Measurements from ENCODE around the gene CTBP2. TPM values are rescaled to one million over a fixed set of nuclear protein-coding genes. Genes with fewer than 3 reads are reported as not detected.

The CTBP2 gene
- total and polyA plus RNA-seq, 8 donors = 21.4 to 60.8 (median 31.1) TPM

DNA sequence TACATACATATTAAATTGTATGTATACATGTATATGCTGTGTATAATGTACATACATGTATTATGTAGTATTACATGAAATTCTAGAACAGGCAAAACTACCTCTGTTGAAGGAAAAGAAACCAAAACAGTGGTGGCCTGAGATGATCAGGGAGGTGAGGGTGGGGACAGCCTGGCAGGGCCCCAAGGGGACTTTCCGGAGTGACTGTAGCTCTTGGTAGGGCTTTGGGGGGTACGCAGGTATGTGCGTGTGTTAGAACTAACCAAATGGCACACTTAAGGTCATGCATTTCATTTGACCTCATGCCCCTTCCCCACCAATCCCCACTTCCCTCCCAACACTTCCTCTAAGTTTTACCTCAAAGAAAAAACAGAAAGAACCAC, 31.3 kb downstream of the CTBP2 start:
- Histone ChIP-seq H3K27me3 (no peaks in the 10 kb centered on the region), H3K9me3 (no peaks in the 10 kb centered on the region), H3K36me3 (peaks cover 0 to 13% (median 0%) of the 10 kb centered on the region in 3 donors), H3K4me3 (no peak overlapping the region), H3K27ac (peak overlapping the region in 2 of 4 donors; percentile 41 to 57), H3K4me1 (peaks cover 23 to 31% (median 30%) of the 10 kb centered on the region in 3 donors)
- TF ChIP-seq, protein P1, sequence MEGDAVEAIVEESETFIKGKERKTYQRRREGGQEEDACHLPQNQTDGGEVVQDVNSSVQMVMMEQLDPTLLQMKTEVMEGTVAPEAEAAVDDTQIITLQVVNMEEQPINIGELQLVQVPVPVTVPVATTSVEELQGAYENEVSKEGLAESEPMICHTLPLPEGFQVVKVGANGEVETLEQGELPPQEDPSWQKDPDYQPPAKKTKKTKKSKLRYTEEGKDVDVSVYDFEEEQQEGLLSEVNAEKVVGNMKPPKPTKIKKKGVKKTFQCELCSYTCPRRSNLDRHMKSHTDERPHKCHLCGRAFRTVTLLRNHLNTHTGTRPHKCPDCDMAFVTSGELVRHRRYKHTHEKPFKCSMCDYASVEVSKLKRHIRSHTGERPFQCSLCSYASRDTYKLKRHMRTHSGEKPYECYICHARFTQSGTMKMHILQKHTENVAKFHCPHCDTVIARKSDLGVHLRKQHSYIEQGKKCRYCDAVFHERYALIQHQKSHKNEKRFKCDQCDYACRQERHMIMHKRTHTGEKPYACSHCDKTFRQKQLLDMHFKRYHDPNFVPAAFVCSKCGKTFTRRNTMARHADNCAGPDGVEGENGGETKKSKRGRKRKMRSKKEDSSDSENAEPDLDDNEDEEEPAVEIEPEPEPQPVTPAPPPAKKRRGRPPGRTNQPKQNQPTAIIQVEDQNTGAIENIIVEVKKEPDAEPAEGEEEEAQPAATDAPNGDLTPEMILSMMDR (IDR thresholded peaks at IDR 0.05) = no peak
- FAIRE-seq (no peak), ATAC-seq (peak in 1 of 4 donors; percentile 53), DNase-seq (no peak)
- WGBS, 2 donors = 73 to 78% methylated on average over 3 of the region's 3 CpGs
- intact Hi-C loops (cut with DNase I) = no loop called here

DNA sequence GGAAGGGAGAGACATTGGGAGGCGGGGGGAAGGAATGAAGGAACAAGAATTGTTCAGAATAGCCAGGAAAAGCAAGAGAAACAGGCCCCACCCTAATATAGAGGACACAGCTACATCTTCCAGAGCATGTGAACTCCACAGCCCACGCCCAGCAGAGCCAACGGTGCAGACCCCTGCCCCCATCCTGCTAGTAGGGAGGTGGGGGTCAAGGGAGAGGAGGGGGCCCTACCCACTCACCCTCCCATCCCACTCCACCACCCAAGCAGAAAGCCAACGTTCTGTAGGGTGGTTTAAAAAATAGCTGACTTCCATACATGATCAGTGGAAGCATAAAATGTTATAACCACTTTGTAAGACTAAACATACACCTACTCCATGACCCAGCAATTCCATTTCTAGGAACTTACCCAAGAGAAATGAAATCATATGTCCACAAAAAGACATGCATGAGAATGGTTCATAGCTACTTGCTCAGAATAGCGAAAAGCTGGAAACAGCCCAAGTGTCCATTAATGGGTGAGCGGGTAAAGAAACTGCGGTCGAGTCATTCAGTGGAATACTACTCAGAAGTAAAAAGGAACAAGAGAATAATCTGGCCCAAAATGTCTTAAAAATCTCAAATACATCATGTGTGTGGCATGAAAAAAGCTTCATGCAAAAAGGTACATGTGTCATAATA, 31.8 kb downstream of the CTBP2 start:
- H3K4me1 ChIP-seq = peaks cover 28 to 34% (median 31%) of the 10 kb centered on the region in 3 donors
- intact Hi-C loops (cut with DNase I) = no loop called here
- peaks cover 0 to 13% (median 0%) of the 10 kb centered on the region in 3 donors for H3K36me3 ChIP-seq
- H3K9me3 ChIP-seq = no peaks in the 10 kb centered on the region
- H3K27me3 ChIP-seq = no peaks in the 10 kb centered on the region
- ATAC-seq (no peak), FAIRE-seq (no peak), DNase-seq (no peak)
- WGBS, 2 donors = 85 to 91% methylated on average over 8 of the region's 8 CpGs
- H3K27ac ChIP-seq = peak overlapping the region in 2 of 4 donors; percentile 41 to 57
- TF ChIP-seq, protein P1 (IDR thresholded peaks at IDR 0.05) = no peak
- no peak overlapping the region for H3K4me3 ChIP-seq

DNA sequence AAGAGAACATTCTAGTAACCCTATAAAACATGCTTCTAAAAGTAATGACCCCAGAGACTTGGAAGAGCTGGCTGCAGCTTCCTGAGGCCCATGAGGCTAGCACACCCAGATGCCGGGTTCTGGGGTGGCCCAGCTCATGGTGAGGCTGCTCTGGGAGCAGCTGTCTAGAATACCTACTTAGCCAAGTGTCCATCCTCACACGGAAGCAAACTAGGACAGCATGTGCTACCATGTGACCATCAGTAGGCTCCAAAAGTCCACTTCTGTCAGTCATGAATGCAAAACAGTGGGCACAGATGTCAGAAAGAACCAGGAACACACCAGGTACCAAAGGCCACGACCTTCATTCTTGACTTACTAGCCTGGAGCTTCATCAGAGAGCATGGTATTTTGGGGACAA, 32.4 kb downstream of the CTBP2 start:
- Histone ChIP-seq H3K27me3 (no peaks in the 10 kb centered on the region), H3K27ac (no peak overlapping the region), H3K4me1 (peaks cover 33 to 39% (median 37%) of the 10 kb centered on the region in 3 donors), H3K9me3 (no peaks in the 10 kb centered on the region), H3K36me3 (peaks cover 0 to 13% (median 0%) of the 10 kb centered on the region in 3 donors), H3K4me3 (no peak overlapping the region)
- intact Hi-C loops (cut with DNase I) = no loop called here
- FAIRE-seq = no peak
- TF ChIP-seq, protein P1 (IDR thresholded peaks at IDR 0.05) = no peak
- no peak for ATAC-seq
- DNase-seq = no peak
- WGBS, 2 donors = 59 to 62% methylated on average over 3 of the region's 3 CpGs

DNA sequence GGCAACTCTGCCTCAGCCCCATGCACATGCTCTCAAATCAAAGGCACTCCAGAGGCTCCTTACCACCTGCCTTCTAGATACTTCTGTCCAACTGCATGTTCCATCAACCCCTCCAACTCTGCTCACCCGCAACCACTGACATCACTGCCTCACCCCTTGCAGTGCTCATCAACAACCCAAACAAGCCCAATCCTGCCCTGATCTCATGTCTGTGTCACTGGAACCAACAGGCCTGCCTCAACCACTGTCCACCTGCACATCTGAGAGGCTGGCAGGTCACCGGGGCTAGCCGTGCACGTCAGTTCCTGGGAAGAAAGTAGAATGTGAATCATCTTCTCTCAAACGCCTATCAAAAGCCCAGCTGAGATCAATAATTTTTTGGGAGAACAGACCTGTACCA, 33.3 kb downstream of the CTBP2 start:
- TF ChIP-seq, protein P1 (IDR thresholded peaks at IDR 0.05) = no peak
- Histone ChIP-seq H3K27ac (no peak overlapping the region), H3K36me3 (peaks cover 0 to 13% (median 0%) of the 10 kb centered on the region in 3 donors), H3K4me1 (peaks cover 36 to 46% (median 40%) of the 10 kb centered on the region in 3 donors), H3K9me3 (no peaks in the 10 kb centered on the region), H3K27me3 (no peaks in the 10 kb centered on the region), H3K4me3 (no peak overlapping the region)
- no peak for DNase-seq
- no peak for ATAC-seq
- no peak for FAIRE-seq
- WGBS, 2 donors = 90 to 97% methylated on average over 5 of the region's 5 CpGs
- intact Hi-C loops (cut with DNase I) = no loop called here
